GM23248 (cell line): ENCODE data around the gene AP1S3. TPM values are rescaled to one million over a fixed set of nuclear protein-coding genes. Genes with fewer than 3 reads are reported as not detected.
"Not testable (repeated sequence)": the region's sequence is repeated elsewhere in the genome, so short reads cannot be mapped to it uniquely, and the experiment has no call there.

Source experiments
- DNase-seq: peaks from one replicate; pipeline ENCODE4 v3.0.0-alpha.2; 2015
- H2AFZ ChIP-seq: fragments of 200-600 bp; sonication (generic); 2 replicates; pipeline ENCODE4 v1.6.1; 2016; ENCODE audit warnings: antibody characterized with exemption
- H3F3A ChIP-seq: fragments of 200-600 bp; sonication (generic); 2 replicates; pipeline ENCODE4 v1.6.1; 2016; ENCODE audit warnings: mild to moderate bottlenecking, antibody characterized with exemption, mixed run types; ENCODE audit not compliant: insufficient read depth
- H3K27ac ChIP-seq: fragments of 200-600 bp; sonication (generic); 2 replicates; pipeline ENCODE4 v1.5.1; 2016; ENCODE audit warnings: mild to moderate bottlenecking
- H3K27me3 ChIP-seq: fragments of 200-600 bp; sonication (generic); replicated peaks from 2 replicates; pipeline ENCODE4 v1.6.1; 2016; ENCODE audit warnings: mild to moderate bottlenecking; ENCODE audit not compliant: insufficient read depth
- H3K36me3 ChIP-seq: fragments of 200-600 bp; sonication (generic); 2 replicates; pipeline ENCODE4 v1.6.1; 2016; ENCODE audit warnings: low read depth, mild to moderate bottlenecking
- H3K4me1 ChIP-seq: fragments of 200-600 bp; sonication (generic); 2 replicates; pipeline ENCODE4 v1.6.1; 2016; ENCODE audit warnings: mild to moderate bottlenecking; ENCODE audit not compliant: insufficient read depth
- H3K4me2 ChIP-seq: fragments of 200-600 bp; sonication (generic); one replicate; pipeline ENCODE4 v1.6.1; 2016; ENCODE audit warnings: mild to moderate bottlenecking; ENCODE audit not compliant: unreplicated experiment
- H3K4me3 ChIP-seq: fragments of 200-600 bp; sonication (generic); 2 replicates; pipeline ENCODE4 v1.5.1; 2016; ENCODE audit warnings: mild to moderate bottlenecking
- H3K79me2 ChIP-seq: fragments of 200-600 bp; sonication (generic); 2 replicates; pipeline ENCODE4 v1.6.1; 2016; ENCODE audit warnings: mild to moderate bottlenecking; ENCODE audit not compliant: insufficient read depth
- H3K9ac ChIP-seq: fragments of 200-600 bp; sonication (generic); 2 replicates; pipeline ENCODE4 v1.6.1; 2016; ENCODE audit warnings: mild to moderate bottlenecking
- H3K9me2 ChIP-seq: fragments of 200-600 bp; sonication (generic); 2 replicates; pipeline ENCODE4 v1.6.1; 2016; ENCODE audit warnings: mixed run types, mild to moderate bottlenecking, moderate library complexity; ENCODE audit not compliant: insufficient read depth
- H3K9me3 ChIP-seq: fragments of 200-600 bp; sonication (generic); one replicate; pipeline ENCODE4 v1.6.1; 2017; ENCODE audit warnings: low read depth
- H4K20me1 ChIP-seq: fragments of 200-600 bp; sonication (generic); 2 replicates; pipeline ENCODE4 v1.6.0; 2016; ENCODE audit not compliant: insufficient read depth
- EZH2 ChIP-seq: fragments of 200-600 bp; sonication (generic); IDR thresholded peaks from 2 replicates; pipeline ENCODE4 v1.6.1; 2018; ENCODE audit warnings: antibody characterized with exemption, mild to moderate bottlenecking; ENCODE audit not compliant: insufficient read depth, poor library complexity, severe bottlenecking
- EZH2phosphoT487 ChIP-seq: fragments of 200-600 bp; sonication (generic); IDR thresholded peaks from 2 replicates; pipeline ENCODE4 v1.6.1; 2018; ENCODE audit warnings: antibody characterized with exemption, moderate library complexity, mild to moderate bottlenecking, low read depth; ENCODE audit not compliant: insufficient read depth
- WGBS, 2 experiments: methylation state at CpG; one replicate each; pipeline ENCODE4 v1.1.6; 2015 to 2017; ENCODE audit warnings: low lambda C conversion rate in 2 of 2, low coverage in 1 of 2; ENCODE audit errors: missing lambda C conversion rate in 2 of 2; 5-methylcytosine and 5-hydroxymethylcytosine counted together
- in situ Hi-C: fragments of 300-500 bp; cut with MboI; formaldehyde crosslinking; loops from 2 replicates; pipeline ENCODE4 v1.15.0; 2020
- polyA plus RNA-seq: library from polyadenylated mRNA; unstranded; fragments of >200 nt; fragmentation: Nextera tagmentation; extraction: Ambion mirVana; gene quantifications from 2 replicates; pipeline ENCODE4 v1.2.1, GENCODE V29; 2016
- total RNA-seq: library from RNA; depleted of rRNA; stranded (reverse); fragments of >200 nt; shearing (Covaris generic); gene quantifications from 2 replicates; pipeline ENCODE4 v1.2.3, GENCODE V29; 2014

AP1S3 gene
- total and polyA plus RNA-seq, 2 experiments from 2014 or later: 0.43 to 2.0 TPM

DNA sequence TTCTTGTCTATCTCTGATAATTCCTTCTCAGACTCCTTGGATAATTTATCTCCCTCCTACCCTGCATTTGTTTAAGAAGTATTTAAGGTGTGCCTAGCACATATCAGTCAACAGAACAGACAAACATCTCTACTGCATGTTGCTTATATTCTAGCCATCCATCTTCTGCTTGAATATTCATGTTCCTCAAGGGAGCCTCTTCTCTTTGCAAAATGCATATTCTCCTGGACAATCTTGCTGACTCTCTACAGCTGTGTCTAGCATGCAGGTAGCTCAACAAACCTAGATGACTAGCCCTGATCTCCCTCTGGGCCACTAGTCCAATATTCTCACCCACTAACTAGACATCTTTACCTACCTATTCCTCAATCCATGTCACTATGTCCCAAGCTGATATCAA, 70.0 kb downstream of the AP1S3 start:
- no peaks in the 10 kb centered on the region for H3F3A ChIP-seq
- no peak overlapping the region for H3K27ac ChIP-seq
- no peak overlapping the region for H3K9ac ChIP-seq
- DNase-seq: no peak
- in situ Hi-C loops: no loop called here
- no peak for TF ChIP-seq EZH2phosphoT487
- TF ChIP-seq EZH2: no peak
- H3K27me3 ChIP-seq: no peaks in the 10 kb centered on the region
- no peaks in the 10 kb centered on the region for H4K20me1 ChIP-seq
- H3K4me3 ChIP-seq: no peak overlapping the region
- no peaks in the 10 kb centered on the region for H3K9me3 ChIP-seq
- H3K9me2 ChIP-seq: no peaks in the 10 kb centered on the region
- no peaks in the 10 kb centered on the region for H3K79me2 ChIP-seq
- no peak overlapping the region for H3K4me2 ChIP-seq
- no peak overlapping the region for H2AFZ ChIP-seq
- H3K36me3 ChIP-seq: no peaks in the 10 kb centered on the region
- H3K4me1 ChIP-seq: no peaks in the 10 kb centered on the region

DNA sequence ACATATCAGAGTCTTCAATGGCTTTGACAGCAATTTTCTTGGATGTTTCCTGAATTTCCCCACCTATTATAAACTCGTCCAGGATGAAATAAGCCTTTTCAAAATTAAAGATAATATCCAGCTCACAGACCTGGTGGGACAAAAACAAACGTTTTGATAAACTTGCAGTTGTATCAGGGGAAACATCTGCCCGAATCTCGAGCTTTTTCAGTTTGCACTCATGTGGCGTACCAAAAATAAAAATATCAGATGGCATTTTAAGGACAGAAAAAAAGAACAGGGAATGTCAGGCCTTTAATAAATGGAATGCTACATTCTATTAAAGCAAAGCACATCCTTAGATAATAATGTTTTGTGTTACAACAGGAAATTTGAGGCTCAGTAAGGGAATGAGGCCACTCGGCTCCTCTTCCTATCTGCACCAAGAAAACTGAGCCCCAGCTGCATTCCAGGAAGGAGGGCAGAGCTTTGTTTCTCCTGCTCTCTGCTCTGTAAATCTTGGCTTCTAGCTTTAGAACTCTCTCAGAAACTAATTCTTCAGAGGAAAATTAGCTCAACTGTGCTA, 72.1 kb downstream of the AP1S3 start:
- TF ChIP-seq EZH2 (no peak), EZH2phosphoT487 (no peak)
- 68 to 69% methylated on average over 6 of the region's 6 CpGs for WGBS, 2 experiments
- Histone ChIP-seq H3K4me3 (no peak overlapping the region), H3K27me3 (no peaks in the 10 kb centered on the region), H3K4me2 (no peak overlapping the region), H2AFZ (no peak overlapping the region), H3K9me3 (no peaks in the 10 kb centered on the region), H3K9me2 (no peaks in the 10 kb centered on the region), H3K79me2 (no peaks in the 10 kb centered on the region), H3K27ac (no peak overlapping the region), H3K9ac (no peak overlapping the region), H3F3A (peaks cover 11% of the 10 kb centered on the region; the same call in 1 of the 2 replicates), H4K20me1 (no peaks in the 10 kb centered on the region), H3K4me1 (peaks cover 12% of the 10 kb centered on the region), H3K36me3 (no peaks in the 10 kb centered on the region)
- no peak for DNase-seq
- in situ Hi-C loops: no loop called here

DNA sequence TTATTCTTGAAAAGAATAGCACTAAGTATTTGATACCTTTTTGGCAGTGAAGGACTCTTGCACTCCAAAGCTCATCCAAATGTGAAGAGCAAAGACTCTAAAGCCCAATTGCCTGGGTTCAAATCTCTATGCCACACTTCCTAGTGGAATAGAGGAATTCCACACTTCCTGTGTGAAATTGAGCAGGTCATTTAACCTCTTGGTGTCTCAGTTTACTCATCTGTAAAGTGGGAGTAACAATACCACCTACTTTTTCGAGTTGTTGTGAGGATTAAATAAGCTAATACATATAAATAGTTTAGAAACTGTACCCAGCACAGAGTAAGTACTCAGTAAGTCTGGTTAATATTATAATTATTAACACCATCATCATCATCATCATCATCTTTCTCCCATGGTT, 72.6 kb downstream of the AP1S3 start:
- no peak for TF ChIP-seq EZH2phosphoT487
- no peak for TF ChIP-seq EZH2
- no peaks in the 10 kb centered on the region for H3K79me2 ChIP-seq
- H3F3A ChIP-seq: peaks cover 15% of the 10 kb centered on the region; the same call in 1 of the 2 replicates
- no peaks in the 10 kb centered on the region for H3K9me2 ChIP-seq
- H3K4me1 ChIP-seq: peaks cover 17% of the 10 kb centered on the region
- H4K20me1 ChIP-seq: no peaks in the 10 kb centered on the region
- no peaks in the 10 kb centered on the region for H3K9me3 ChIP-seq
- H3K27ac ChIP-seq: no peak overlapping the region
- in situ Hi-C loops: no loop called here
- no peak overlapping the region for H3K4me3 ChIP-seq
- H3K4me2 ChIP-seq: no peak overlapping the region
- H2AFZ ChIP-seq: no peak overlapping the region
- no peaks in the 10 kb centered on the region for H3K27me3 ChIP-seq
- no peaks in the 10 kb centered on the region for H3K36me3 ChIP-seq
- DNase-seq: no peak
- 89 to 96% methylated on average over 1 of the region's 1 CpG for WGBS, 2 experiments
- no peak overlapping the region for H3K9ac ChIP-seq

DNA sequence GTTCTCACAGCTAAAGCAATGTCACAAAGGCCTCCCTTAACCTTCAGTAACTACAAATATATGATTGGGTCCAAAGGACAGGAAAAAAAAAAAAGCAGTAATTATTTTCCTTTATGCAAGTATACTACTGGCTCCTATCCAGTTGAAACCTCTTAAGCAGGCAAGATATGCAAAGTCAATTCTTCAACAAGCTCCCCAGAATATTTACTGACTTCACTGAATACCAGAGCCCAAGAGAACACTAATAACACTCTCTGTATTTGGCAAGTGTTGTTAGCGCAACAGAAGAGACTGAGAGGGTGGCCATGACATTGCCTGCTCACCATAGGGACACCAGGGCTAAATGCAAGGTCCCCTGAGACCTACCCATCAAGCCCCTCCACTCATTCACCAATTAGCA, 74.5 kb downstream of the AP1S3 start:
- H4K20me1 ChIP-seq: no peaks in the 10 kb centered on the region
- DNase-seq: no peak
- H3K4me3 ChIP-seq: no peak overlapping the region
- H3K4me1 ChIP-seq: peaks cover 23% of the 10 kb centered on the region
- H3K27ac ChIP-seq: no peak overlapping the region
- H3K27me3 ChIP-seq: no peaks in the 10 kb centered on the region
- no peaks in the 10 kb centered on the region for H3K79me2 ChIP-seq
- WGBS, 2 experiments: 100% methylated on average over 1 of the region's 1 CpG
- H3K9me2 ChIP-seq: no peaks in the 10 kb centered on the region
- H3F3A ChIP-seq: peaks cover 15% of the 10 kb centered on the region; the same call in 1 of the 2 replicates
- no peak overlapping the region for H3K4me2 ChIP-seq
- TF ChIP-seq EZH2phosphoT487 (no peak), EZH2 (no peak)
- H2AFZ ChIP-seq: no peak overlapping the region
- in situ Hi-C loops: no loop called here
- H3K9ac ChIP-seq: no peak overlapping the region
- H3K36me3 ChIP-seq: no peaks in the 10 kb centered on the region
- no peaks in the 10 kb centered on the region for H3K9me3 ChIP-seq

DNA sequence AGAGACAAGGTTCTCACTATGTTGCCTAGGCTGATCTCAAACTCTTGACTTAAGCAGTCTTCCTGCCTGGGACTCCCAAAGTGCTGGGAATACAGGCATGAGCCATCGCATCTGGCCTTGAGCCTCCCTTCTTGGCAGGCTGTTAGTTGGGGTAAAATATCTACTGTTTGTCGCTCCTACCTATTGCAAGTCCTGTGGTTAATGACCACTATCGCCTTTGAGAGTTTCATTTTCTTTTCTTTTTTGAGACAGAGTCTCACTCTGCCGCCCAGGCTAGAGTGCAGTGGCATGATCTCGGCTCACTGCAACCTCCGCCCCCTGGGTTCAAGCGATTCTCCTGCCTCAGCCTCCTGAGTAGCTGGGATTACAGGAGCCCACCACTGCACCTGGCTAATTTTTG, 75.6 kb downstream of the AP1S3 start:
- not testable (repeated sequence) for H3K27ac ChIP-seq
- WGBS, 2 experiments: 99 to 100% methylated on average over 7 of the region's 7 CpGs

More for the DNA sequence above, 75.6 kb downstream of the AP1S3 start:
- H4K20me1 ChIP-seq, H3K4me3 ChIP-seq, H3K36me3 ChIP-seq, H3K27me3 ChIP-seq, H3K79me2 ChIP-seq, DNase-seq, in situ Hi-C loops, H3K4me2 ChIP-seq, H3K9me3 ChIP-seq, H3K9me2 ChIP-seq, H2AFZ ChIP-seq, H3K9ac ChIP-seq: not testable (repeated sequence)
- H3K4me1 ChIP-seq: peaks cover 23% of the 10 kb centered on the region
- peaks cover 15% of the 10 kb centered on the region; the same call in 1 of the 2 replicates for H3F3A ChIP-seq
